ENCODE results near the gene CNR2. TPM values are rescaled to one million over a fixed set of nuclear protein-coding genes. Genes with fewer than 3 reads are reported as not detected.

CNR2 gene
- total RNA-seq: not detected in 2 replicates

DNA sequence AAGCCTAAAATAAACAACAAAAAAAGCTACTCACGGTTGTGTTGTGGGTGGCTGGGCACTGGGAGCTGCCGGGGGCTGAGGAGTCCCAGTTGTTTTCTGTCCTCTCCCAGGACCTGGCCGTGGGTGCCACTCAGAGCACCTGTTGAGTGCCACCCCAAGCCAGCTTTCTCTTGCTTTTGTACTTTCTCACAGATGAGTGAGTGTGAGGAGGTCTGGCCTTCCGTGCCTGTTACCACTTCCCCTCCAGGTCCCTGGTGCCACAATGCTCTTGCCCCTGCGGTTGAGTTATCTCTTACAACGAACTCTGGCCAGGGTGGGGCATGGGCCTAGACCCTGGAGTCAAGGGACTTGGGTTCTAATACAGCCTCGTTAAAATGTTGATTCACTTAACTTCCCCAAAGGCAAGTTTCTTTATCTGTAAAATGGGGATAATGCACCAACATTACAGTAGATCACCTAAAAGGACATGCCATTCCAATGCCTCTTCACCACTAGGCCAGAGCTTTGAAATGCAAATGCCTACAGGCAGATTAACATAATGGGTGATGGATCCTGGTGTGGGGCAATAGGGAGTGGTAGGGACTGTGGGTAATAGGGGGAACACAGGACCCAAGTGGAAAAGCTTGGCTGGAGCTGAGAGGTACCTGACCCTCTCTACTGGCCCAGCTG is at the start of gene CNR2:
Gene CNR2, minus strand, starts transcription at position 151 of the 669 bp plus-strand sequence. CDS start 37,745 bp downstream, outside the sequence.

DNA sequence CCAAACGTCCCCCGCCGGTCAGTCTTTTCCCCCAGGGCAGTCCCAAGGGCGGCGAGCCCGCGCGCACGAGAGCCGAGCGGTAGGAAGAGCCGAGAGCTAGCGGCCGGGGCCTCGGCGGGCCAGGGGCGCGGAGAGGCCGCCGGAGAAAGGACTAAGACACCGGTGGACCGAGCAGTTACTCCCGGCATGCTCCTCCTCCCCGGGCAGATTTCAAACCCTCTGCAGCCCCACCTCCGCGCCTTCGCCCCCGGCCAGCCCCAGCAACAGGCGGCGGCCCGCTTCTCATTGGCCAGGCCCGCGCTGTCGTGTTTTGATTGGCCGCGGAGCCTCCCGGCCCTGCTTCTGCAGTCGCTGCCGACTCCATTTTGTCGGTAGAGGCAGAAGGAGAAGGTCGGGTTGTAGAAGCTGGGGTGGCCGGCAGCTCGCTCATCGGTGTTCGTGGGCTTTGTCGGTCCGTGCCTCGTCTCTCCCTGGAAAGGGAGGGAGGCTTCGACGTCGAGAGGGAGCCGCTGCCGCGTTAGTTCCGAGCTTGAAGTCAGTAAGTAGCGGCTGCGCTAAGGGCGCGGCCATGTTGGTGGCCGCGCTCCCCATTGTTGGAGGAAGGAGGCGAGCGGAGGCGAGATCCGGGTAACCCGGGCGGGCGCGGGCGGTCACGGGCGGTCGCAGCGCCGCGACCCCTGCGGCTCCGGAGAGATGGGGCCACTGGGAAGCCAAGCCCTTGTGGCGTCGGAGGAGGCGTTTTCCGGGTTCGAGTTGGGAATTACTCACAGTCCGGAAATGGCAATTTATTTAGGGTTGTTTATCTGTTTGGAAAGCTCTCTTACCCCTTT is 46.5 kb upstream of the CNR2 start, which contains the start of gene PNRC2:
Gene PNRC2, plus strand, starts transcription at position 368 of the 830 bp plus-strand sequence. CDS start 1,630 bp downstream, outside the sequence.

DNA sequence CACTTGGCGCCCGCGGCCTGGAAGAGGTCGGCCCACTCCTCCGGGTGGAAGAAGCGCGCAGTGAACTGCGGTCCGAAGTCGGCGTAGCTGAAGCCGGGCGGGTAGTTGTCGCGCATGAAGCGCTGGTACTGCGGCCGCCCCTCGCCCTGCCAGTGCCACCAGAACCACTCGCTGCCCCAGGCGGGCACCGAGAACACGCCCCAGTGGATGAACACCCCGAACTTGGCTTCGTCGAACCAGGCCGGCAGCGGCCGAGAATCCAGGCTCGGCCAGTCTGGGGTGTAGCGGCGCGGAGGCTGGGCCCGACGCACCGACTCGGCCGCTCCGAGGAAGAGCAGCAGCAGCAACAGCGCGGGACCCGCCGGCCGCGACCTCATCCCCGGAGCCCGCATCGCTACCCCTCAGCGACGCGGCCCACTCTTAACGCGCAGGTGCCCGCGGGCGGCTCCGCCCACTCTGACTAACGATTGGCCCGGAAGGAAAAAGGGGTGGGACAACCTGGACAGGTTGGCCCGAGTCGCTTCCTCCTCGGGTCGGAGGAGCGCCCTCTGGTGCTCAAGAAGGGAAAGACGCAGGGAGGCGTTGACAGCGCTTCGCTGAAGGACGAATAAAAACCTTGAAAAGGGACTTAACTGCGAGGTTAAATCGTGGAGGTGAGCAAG is 45.1 kb downstream of the CNR2 start, which contains the start of gene FUCA1:
Gene FUCA1, minus strand, starts transcription at position 396 of the 662 bp plus-strand sequence. Its CDS starts 4 bp downstream, at position 392.

DNA sequence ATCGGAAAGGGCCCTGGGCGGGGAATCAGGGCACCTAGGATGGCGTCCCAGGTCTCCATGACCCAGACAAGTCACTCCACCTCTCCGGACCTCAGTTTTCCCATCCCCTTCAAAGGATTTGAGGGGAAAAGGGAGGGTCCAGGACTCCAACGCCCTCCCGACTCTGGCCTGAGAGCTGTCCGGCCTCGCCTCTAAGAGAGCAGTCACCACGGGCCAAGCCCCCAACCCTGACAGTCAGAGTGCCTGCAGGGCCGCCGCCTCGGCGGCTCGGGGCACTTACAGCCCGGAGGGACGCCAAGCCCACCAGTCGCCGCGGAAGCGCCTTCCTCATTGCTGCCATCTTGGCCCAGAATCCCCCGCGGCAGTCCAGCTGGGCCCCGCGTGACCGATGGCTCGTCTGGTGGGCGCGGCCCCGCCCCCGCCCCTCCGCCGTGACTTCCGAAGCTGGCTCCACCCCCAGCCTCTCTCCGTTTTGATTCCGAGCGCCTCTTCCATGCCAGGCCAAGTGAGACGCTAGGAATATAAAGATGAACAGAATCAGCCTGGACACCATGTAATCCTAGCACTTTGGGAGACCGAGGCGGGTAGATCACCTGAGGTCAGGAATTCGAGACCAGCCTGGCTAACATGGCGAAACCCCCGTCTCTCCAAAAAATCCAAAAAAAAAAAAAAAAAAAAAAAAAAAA is 87.9 kb downstream of the CNR2 start, which contains the start of gene HMGCL:
Gene HMGCL, minus strand, starts transcription at position 354 of the 686 bp plus-strand sequence. Its CDS starts 14 bp downstream, at position 340.

Other genes starting within 250 kb of the CNR2 start
- gene RPL11, start 221.6 kb downstream of the CNR2 start, total RNA-seq: 952 and 1,010 TPM in 2 replicates
- 24.4 and 26.2 TPM in 2 replicates for gene ELOA, start 169.9 kb downstream of the CNR2 start, total RNA-seq
- 47.6 and 47.9 TPM in 2 replicates for gene PITHD1, start 134.9 kb downstream of the CNR2 start, total RNA-seq
- 53.7 and 57.2 TPM in 2 replicates for gene LYPLA2, start 122.2 kb downstream of the CNR2 start, total RNA-seq
- 81.0 and 82.9 TPM in 2 replicates for gene GALE, start 112.6 kb downstream of the CNR2 start, total RNA-seq
- gene HMGCL, start 87.9 kb downstream of the CNR2 start, total RNA-seq: 40.7 and 43.7 TPM in 2 replicates
- 5.4 TPM in 2 replicates for gene FUCA1, start 45.1 kb downstream of the CNR2 start, total RNA-seq
- gene PNRC2, start 46.5 kb upstream of the CNR2 start, total RNA-seq: 60.2 and 65.1 TPM in 2 replicates
- 74.0 and 86.8 TPM in 2 replicates for gene SRSF10, start 67.0 kb upstream of the CNR2 start, total RNA-seq
- gene MYOM3, start 198.8 kb upstream of the CNR2 start, total RNA-seq: not detected in 2 replicates
- gene IL22RA1, start 229.8 kb upstream of the CNR2 start, total RNA-seq: not detected in 2 replicates